OCI-LY1 (cell line): ENCODE data around the gene CBLC.

Experiments
- H2AFZ ChIP-seq: fragments of 200-600 bp; sonication (generic), shearing (Covaris generic); 2 replicates; pipeline ENCODE4 v1.6.0; 2014; ENCODE audit warnings: antibody characterized with exemption, mild to moderate bottlenecking, low read length
- H3F3A ChIP-seq: fragments of 200-600 bp; sonication (generic), shearing (Covaris generic); 2 replicates; pipeline ENCODE4 v1.6.0; 2014; ENCODE audit warnings: mild to moderate bottlenecking, antibody characterized with exemption, low read length, moderate library complexity; ENCODE audit not compliant: insufficient read depth
- H3K27ac ChIP-seq: fragments of 200-600 bp; sonication (generic); 2 replicates; pipeline ENCODE4 v1.5.1; 2014; ENCODE audit warnings: low read length, mixed run types, mild to moderate bottlenecking, low read depth; ENCODE audit not compliant: poor library complexity, severe bottlenecking
- H3K27me3 ChIP-seq: fragments of 200-600 bp; sonication (generic); 2 replicates; pipeline ENCODE4 v1.6.0; 2014; ENCODE audit warnings: antibody characterized with exemption, mild to moderate bottlenecking, low read length, moderate library complexity; ENCODE audit not compliant: insufficient read depth
- H3K36me3 ChIP-seq: fragments of 200-600 bp; sonication (generic); 2 replicates; pipeline ENCODE4 v1.6.1; 2014; ENCODE audit warnings: mild to moderate bottlenecking, antibody characterized with exemption, low read length, moderate library complexity, mixed read lengths; ENCODE audit not compliant: insufficient read depth
- H3K4me1 ChIP-seq: fragments of 200-600 bp; sonication (generic); 2 replicates; pipeline ENCODE4 v1.5.1; 2014; ENCODE audit warnings: mild to moderate bottlenecking, low read length, moderate library complexity; ENCODE audit not compliant: insufficient read depth, severe bottlenecking
- H3K4me2 ChIP-seq: fragments of 200-600 bp; sonication (generic), shearing (Covaris generic); 2 replicates; pipeline ENCODE4 v1.6.1; 2014; ENCODE audit warnings: low read length
- H3K4me3 ChIP-seq: fragments of 200-600 bp; sonication (generic); 2 replicates; pipeline ENCODE4 v1.5.1; 2014; ENCODE audit warnings: low read length, low read depth, mild to moderate bottlenecking, mixed read lengths; ENCODE audit not compliant: poor library complexity, severe bottlenecking
- H3K79me2 ChIP-seq: fragments of 200-600 bp; shearing (Covaris generic); 2 replicates; pipeline ENCODE4 v1.6.1; 2016; ENCODE audit warnings: mixed run types, low read length, mixed read lengths; ENCODE audit not compliant: insufficient read depth
- H3K9ac ChIP-seq: fragments of 200-600 bp; sonication (generic), shearing (Covaris generic); 2 replicates; pipeline ENCODE4 v1.6.1; 2014; ENCODE audit warnings: mild to moderate bottlenecking, low read length, mixed read lengths
- H3K9me2 ChIP-seq: fragments of 200-600 bp; sonication (generic), shearing (Covaris generic); 2 replicates; pipeline ENCODE4 v1.6.1; 2014; ENCODE audit warnings: low read depth, mild to moderate bottlenecking, low read length, mixed read lengths
- H3K9me3 ChIP-seq: fragments of 200-600 bp; shearing (Covaris generic); 2 replicates; pipeline ENCODE4 v1.6.1; 2014; ENCODE audit warnings: low read length, mixed read lengths
- H4K20me1 ChIP-seq: fragments of 200-600 bp; sonication (generic), shearing (Covaris generic); 2 replicates; pipeline ENCODE4 v1.6.0; 2016; ENCODE audit warnings: mild to moderate bottlenecking, low read length; ENCODE audit not compliant: insufficient read depth
- EZH2 ChIP-seq: fragments of 200-600 bp; sonication (generic), shearing (Covaris generic); IDR thresholded peaks from 2 replicates; pipeline ENCODE4 v1.8.0; 2017; ENCODE audit warnings: borderline replicate concordance, mixed run types, mild to moderate bottlenecking, antibody characterized with exemption, low read length, moderate library complexity, mixed read lengths
- TF ChIP-seq, protein P1 (sequence below): fragments of 200-600 bp; sonication (generic), shearing (Covaris generic); IDR thresholded peaks from 2 replicates; pipeline ENCODE4 v1.5.1; 2017; ENCODE audit warnings: mild to moderate bottlenecking, antibody characterized with exemption, low read length, moderate library complexity, mixed read lengths

The CBLC gene

DNA sequence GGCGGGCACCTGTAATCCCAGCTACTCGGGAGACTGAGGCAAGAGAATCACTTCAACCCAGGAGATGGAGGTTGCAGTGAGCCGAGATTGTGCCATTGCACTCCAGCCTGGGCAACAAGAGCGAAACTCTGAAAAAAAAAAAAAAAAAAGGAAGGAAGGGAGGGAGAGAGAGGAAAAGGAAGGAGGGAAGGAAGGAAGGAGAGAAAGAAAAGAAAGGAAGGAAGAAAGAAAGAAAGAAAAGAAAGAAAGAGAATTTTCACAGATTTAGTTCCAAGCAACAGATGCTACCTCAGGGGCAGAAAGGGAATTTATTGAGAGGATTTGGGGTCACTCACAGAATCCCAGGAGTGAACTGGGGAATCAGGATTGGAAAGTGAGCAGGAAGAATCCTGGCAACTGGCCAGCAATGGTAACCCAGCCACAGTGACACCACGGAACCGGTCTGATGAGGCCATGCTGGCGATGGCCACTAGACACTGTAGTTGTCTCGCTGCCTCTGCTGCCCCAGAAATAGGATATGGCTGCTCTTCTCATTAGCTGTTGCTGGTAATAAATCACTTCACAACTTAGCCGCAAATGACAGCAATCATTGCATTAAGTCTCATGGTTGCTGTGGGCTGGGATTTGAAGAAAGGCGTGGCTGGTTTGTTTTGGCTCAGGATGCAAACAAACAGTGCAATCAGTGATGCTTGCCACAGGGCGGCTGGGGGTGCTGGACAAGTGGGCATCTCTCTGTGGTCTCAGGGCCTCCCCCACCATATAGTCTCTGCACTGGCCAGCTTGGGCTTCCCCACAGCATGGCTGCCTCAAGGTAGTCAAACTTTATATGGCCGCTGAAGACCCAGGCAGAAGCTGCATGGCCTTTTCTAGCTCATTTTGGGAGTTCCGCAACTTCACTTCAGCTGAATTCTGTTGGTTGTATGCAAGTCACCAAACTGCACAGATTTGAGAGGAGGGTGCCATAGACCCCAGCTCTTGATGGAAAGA lies 26.0 kb downstream of the CBLC start:
- Histone ChIP-seq H4K20me1 (no peaks in the 10 kb centered on the region), H3K9me2 (no peaks in the 10 kb centered on the region), H3K79me2 (no peaks in the 10 kb centered on the region), H3K9ac (no peak overlapping the region), H3K27ac (no peak overlapping the region), H3K4me3 (no peak overlapping the region), H3K4me1 (no peaks in the 10 kb centered on the region), H3K27me3 (peaks cover 10% of the 10 kb centered on the region; the same call in 1 of the 2 replicates), H3F3A (no peaks in the 10 kb centered on the region), H3K4me2 (no peak overlapping the region), H3K9me3 (no peaks in the 10 kb centered on the region), H2AFZ (no peak overlapping the region), H3K36me3 (no peaks in the 10 kb centered on the region)
- TF ChIP-seq, protein P1, sequence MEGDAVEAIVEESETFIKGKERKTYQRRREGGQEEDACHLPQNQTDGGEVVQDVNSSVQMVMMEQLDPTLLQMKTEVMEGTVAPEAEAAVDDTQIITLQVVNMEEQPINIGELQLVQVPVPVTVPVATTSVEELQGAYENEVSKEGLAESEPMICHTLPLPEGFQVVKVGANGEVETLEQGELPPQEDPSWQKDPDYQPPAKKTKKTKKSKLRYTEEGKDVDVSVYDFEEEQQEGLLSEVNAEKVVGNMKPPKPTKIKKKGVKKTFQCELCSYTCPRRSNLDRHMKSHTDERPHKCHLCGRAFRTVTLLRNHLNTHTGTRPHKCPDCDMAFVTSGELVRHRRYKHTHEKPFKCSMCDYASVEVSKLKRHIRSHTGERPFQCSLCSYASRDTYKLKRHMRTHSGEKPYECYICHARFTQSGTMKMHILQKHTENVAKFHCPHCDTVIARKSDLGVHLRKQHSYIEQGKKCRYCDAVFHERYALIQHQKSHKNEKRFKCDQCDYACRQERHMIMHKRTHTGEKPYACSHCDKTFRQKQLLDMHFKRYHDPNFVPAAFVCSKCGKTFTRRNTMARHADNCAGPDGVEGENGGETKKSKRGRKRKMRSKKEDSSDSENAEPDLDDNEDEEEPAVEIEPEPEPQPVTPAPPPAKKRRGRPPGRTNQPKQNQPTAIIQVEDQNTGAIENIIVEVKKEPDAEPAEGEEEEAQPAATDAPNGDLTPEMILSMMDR, result no peak
- no peak for TF ChIP-seq EZH2

- H3K4me3 ChIP-seq, result no peak overlapping the region
- no peaks in the 10 kb centered on the region for H3K9me3 ChIP-seq
- no peaks in the 10 kb centered on the region for H3K9me2 ChIP-seq
- H3K4me1 ChIP-seq, result peaks cover 3% of the 10 kb centered on the region
- H3F3A ChIP-seq, result no peaks in the 10 kb centered on the region
- H3K9ac ChIP-seq, result no peak overlapping the region
- H3K27ac ChIP-seq, result no peak overlapping the region
- no peak overlapping the region for H3K4me2 ChIP-seq
- H3K36me3 ChIP-seq, result no peaks in the 10 kb centered on the region
- H3K79me2 ChIP-seq, result no peaks in the 10 kb centered on the region
- H4K20me1 ChIP-seq, result no peaks in the 10 kb centered on the region
- H2AFZ ChIP-seq, result no peak overlapping the region
- TF ChIP-seq, protein P1, result no peak
- no peak for TF ChIP-seq EZH2
- peaks cover 6% of the 10 kb centered on the region; the same call in 1 of the 2 replicates for H3K27me3 ChIP-seq
Observed at GRCh38 chr19:44806291-44806690, 28.6 kb downstream of the CBLC start.

GRCh38 chr19:44807162-44807561 lies 29.5 kb downstream of the CBLC start:
- TF ChIP-seq EZH2, result no peak
- no peak overlapping the region for H3K27ac ChIP-seq
- no peaks in the 10 kb centered on the region for H3K79me2 ChIP-seq
- H3K4me2 ChIP-seq, result no peak overlapping the region
- no peaks in the 10 kb centered on the region for H3K36me3 ChIP-seq
- H3K4me3 ChIP-seq, result no peak overlapping the region
- H3K27me3 ChIP-seq, result peaks cover 6% of the 10 kb centered on the region; the same call in 1 of the 2 replicates
- H3K9me3 ChIP-seq, result no peaks in the 10 kb centered on the region
- H4K20me1 ChIP-seq, result no peaks in the 10 kb centered on the region
- no peaks in the 10 kb centered on the region for H3F3A ChIP-seq
- no peaks in the 10 kb centered on the region for H3K9me2 ChIP-seq
- no peak overlapping the region for H3K9ac ChIP-seq
- no peak overlapping the region for H2AFZ ChIP-seq
- H3K4me1 ChIP-seq, result peaks cover 3% of the 10 kb centered on the region
